HG02981 (cell line): ENCODE measurements around the gene GYPC.

ENCODE experiments used
- ATAC-seq: cut with Tn5 transposase; IDR thresholded peaks from one replicate; pipeline ENCODE4 v1.9.1; 2021; ENCODE audit warnings: mild to moderate bottlenecking, moderate library complexity; ENCODE audit not compliant: unreplicated experiment

Gene GYPC

GRCh38 chr2:126649101-126649500 lies 6.9 kb upstream of the GYPC start:
- ATAC-seq = no peak

DNA sequence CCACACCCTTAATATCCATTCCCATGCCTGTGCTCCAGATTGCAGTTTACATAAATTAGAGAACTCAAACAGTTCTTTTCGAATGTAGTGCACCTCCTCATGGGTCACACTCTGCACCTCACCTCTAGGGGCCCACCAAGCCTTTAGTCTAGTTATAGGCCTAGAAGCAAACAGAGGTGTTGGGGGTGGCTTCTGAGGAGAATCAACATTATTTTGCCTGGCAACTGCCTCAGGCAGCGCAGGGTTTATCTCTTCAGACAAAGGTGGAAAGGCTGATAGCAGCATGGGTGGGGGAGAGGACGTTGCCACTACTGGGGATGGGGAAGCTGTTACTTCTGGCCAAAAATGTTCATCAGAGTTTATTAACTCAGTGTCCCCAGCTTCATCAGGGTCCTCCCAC lies 5.0 kb upstream of the GYPC start:
- no peak for ATAC-seq

DNA sequence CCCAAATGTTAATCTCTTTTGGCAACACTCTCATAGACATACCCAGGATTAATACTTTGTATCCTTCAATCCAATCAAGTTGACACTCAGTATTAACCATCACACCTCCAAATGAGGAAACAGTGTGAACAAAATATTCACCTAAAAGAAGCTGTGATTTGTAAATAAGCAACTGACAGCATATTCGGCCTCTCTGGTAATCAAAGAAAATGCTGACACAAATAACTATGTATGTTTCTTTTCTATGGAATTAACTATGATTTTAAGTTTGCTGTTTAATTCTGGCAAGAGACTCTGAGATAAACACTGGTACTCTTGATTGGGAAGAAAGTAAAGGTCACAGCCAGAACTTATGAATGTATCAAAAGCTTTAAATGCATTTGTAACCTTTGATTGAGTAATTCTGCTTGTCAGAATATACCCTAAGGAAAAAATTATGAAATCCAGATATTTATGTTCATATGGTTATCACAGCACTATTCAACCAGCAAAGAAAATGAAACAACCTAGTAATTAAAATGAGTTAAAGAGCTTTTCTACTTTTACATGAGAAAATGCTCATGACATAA lies 3.6 kb upstream of the GYPC start:
- no peak for ATAC-seq

- ATAC-seq = no peak
Measured at GRCh38 chr2:126653109-126653508, 2.8 kb upstream of the GYPC start.

- no peak for ATAC-seq
Measured at GRCh38 chr2:126653761-126654160, 2.2 kb upstream of the GYPC start.

GRCh38 chr2:126655051-126655450 lies 907 bp upstream of the GYPC start:
- no peak for ATAC-seq

- peak; percentile 25 for ATAC-seq
Measured at GRCh38 chr2:126656431-126657147, 631 bp downstream of the GYPC start.

GRCh38 chr2:126657148-126657635 lies 1.2 kb downstream of the GYPC start:
- peak; percentile 9 for ATAC-seq

DNA sequence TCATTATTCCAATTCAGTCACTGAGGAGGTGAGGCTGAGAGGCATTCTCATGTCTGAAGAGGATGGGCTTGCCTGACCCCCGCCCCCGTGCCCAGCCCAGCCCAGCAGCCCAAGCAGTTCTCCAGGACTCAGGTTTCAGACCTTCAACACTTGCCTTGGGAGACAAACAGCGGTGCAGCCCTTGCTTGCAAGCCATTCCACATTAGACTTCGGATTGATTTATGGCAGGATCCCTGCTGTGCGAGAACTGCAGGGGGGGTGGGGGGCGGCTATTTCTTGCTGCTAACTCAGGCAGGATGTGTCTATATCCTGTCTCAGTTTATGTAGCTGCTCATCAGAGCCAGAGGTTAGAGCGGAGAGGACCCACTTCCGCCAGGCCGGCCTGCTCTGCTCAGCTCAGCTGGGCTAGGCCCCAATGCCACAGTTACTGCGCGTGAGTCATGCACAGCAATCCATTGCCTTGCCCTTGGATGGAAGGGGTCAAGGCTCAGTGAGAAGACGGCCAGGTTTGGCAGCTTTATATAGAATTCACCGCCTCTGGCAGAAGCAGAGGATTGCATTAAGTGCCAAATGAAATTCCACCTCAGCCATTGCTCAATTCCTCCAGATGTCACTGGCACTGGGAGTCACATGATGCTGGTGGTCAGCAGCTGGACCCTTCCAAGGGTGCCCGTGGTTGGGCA lies 1.8 kb downstream of the GYPC start:
- peak; percentile 59 for ATAC-seq

DNA sequence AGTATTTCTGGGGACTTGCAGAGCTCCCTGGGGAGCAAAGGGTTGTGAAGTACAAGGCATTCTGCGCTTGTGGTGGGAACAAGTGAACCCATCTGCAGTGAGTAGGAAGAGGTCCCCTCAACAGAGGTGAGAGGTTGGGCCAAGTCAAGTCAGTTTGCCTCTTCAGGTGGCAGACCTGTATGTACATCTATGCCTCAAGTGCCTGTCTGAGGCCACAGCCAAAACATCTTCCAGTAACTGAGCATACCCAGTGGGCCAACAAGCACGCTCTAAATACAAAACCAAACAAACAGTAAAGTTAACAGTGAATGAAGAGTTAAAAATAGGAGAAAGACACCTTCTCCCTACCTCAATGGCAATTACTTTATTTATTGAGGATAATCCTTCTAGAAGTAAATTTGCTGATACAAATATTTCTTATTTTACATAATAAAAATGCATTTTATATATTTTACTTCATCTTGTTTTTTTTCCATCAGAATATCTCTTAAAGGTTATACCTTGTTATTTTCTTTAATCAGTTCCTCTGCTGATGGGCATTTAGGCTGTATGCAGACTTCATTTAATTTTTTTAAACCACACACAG lies 2.5 kb downstream of the GYPC start:
- ATAC-seq = peak; percentile 8

GRCh38 chr2:126658905-126659561 lies 3.1 kb downstream of the GYPC start:
- ATAC-seq = peak; percentile 42

DNA sequence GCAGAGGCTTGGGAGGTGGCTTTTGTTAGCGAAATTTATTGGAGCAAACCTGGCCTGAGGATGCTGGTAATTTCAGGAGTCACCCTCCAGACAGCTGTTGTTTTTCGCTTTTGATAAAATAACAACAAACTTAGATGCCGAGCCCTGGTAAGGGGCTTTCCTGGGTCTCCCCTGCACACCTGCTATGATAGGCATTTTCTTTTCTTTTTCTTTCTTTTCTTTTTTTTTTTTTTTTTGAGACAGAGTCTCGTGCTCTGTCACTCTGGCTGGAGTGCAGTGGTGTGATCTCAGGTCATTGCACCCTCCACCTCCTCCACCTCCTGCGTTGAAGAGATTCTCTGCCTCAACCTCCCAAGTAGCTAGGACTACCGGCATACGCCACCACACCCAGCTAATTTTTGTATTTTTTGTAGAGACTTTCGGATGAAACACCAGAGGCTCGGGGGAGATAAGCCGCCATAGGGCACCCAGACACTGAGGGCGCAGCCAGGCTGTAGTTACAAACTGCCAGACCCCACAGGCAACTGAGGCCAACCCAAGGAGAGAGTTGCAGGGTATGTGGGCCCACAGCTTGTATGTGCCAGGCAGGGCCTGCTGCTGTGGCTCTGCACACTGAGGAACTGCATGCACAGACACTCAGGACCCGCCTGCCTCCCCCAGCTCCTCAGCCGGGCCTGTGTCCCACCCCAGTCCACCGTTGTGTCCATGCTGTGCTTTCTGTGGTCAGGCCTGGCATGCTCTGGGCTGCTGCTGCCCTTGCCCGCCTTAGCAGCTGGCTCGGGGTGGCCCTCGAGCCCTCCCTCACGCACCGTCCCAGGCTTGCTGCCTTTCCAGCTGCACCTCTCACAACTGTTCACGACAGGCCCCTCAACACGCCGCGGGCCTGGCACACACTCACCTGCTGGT lies 3.9 kb downstream of the GYPC start:
- no peak for ATAC-seq

DNA sequence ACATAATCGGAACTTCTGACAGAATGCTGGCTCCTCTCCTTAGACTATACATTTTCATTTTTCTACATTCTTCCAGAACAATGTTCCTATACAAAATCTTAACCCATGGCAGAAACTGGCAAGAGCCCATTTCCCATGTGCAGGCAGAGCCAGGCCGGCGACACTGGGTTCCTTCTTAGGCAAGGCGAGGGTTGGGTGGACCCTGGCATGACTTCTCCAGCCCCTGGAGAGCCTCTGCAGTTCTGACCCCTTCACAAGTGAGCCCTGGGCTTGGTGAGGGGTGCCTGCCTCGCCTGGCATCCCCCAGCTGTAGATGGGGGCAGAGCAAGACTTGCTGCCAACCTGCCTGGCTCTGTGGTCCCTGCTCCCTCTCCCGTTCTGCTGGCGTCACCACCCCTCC lies 5.0 kb downstream of the GYPC start:
- ATAC-seq = no peak

DNA sequence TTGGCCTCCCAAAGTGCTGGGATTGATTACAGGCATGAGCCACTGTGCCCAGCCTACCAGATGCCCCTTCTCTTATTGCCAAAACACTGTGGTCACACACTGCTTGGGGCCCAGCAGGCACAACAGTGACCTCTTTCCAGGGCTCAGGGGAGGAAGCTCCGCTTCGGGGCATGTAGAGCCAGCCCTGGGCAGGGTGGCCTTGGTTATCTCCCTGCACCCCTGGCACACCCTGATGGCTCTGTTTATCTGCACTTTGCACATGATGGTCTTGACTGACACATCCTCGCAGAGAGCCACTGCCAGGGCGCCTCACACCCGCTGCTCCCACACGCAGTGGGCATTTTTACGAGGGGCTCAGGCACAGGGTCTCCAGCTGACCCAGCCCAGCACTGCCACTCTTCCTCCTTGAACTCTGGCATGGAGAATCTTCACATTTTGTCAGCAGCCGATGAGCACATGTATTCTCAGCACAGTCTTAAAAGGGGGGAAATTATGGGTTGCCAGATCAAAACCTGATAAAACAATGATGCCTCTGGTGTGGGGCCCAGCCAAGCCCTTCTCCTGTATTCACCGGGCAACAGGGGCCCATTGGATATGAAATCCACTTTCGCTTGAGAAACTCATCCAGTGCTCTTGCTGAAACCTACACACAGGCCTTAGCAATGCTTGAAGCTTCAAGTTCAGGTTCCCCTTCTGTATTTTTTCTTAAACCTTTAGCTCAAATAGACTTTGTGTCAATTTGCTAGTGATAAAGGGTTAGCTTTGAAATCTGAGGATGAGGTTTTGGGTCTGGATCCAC lies 5.9 kb downstream of the GYPC start:
- no peak for ATAC-seq

- no peak for ATAC-seq
Measured at GRCh38 chr2:126662621-126663020, 6.7 kb downstream of the GYPC start.

GRCh38 chr2:126663184-126663963 lies 7.4 kb downstream of the GYPC start:
- no peak for ATAC-seq

- peak; percentile 79 for ATAC-seq
Measured at GRCh38 chr2:126664234-126664633, 8.3 kb downstream of the GYPC start.

DNA sequence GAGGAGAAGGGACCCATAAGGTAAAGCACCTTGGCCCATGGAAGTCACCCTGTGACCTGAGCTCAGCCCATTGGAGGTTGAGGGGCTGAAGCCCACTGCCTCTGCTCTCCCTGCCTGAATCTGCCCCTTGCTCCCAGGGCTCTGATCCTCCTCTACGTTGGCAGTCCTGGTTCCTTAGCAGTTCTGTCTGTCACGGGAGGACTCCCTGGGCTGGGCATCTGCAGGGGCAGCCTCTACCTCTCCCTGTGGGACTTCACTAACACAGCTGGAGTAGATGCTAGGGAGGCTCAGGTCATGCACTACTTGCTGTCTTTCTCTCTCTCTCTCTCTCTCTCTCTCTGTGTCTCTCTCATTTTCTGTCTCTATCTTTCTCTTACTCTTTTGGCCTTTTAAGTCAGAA lies 8.7 kb downstream of the GYPC start:
- ATAC-seq = peak; percentile 16

DNA sequence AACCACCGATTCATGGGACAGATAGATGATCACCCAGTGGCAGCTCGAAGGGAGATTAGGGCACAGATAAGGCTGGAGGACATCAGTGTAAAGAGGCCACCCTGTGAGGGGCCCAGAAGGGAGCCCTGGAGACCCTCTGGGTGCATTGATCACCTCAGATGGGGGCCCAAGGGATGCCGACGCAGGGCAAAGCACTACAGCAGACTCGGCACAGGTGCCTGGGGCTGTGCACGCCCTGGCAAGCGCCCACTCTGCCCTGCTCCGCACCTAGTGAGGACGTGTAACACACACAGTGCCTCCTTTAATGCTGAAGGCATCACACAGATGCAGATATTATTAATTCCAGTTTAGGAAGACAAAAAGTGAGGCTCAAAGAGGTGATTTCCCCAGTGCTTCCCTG lies 9.5 kb downstream of the GYPC start:
- no peak for ATAC-seq
